ENCODE results near the gene SLC26A8. TPM values are rescaled to one million over a fixed set of nuclear protein-coding genes. Genes with fewer than 3 reads are reported as not detected.

Gene SLC26A8
- total RNA-seq, 6 experiments from 2014 or later: not detected

GRCh38 chr6:35906499-35906846 is 118.0 kb downstream of the SLC26A8 start:
- no peaks in the 10 kb centered on the region; the same call in 1 of the 2 replicates for H3K27me3 Mint-ChIP-seq (ENCODE audit: insufficient read depth)
- H3K27ac Mint-ChIP-seq: no peak overlapping the region
- peaks cover 26% of the 10 kb centered on the region for H3K9me3 Mint-ChIP-seq
- TF ChIP-seq CTCF (IDR thresholded peaks at IDR 0.05): no peak
- no peak overlapping the region; the same call in 1 of the 2 replicates for H3K4me3 Mint-ChIP-seq
- H3K36me3 Mint-ChIP-seq (ENCODE audit: low read depth): peaks cover 43% of the 10 kb centered on the region
- no peak for DNase-seq
- H3K4me1 Mint-ChIP-seq (ENCODE audit: low read depth): peaks cover 23% of the 10 kb centered on the region

- Mint-ChIP-seq H3K4me1 (ENCODE audit: low read depth) (peaks cover 23% of the 10 kb centered on the region), H3K4me3 (no peak overlapping the region; the same call in 1 of the 2 replicates), H3K9me3 (peaks cover 24% of the 10 kb centered on the region), H3K36me3 (ENCODE audit: low read depth) (peaks cover 42% of the 10 kb centered on the region), H3K27ac (0 out of 2 replicates have a peak overlapping the region, but pooled peaks have one; percentile 39), H3K27me3 (ENCODE audit: insufficient read depth) (no peaks in the 10 kb centered on the region; the same call in 1 of the 2 replicates)
- no peak for DNase-seq
- TF ChIP-seq CTCF (IDR thresholded peaks at IDR 0.05): no peak
These were observed 118.5 kb downstream of the SLC26A8 start for GRCh38 chr6:35905841-35906498.

GRCh38 chr6:35905141-35905785 is 119.2 kb downstream of the SLC26A8 start:
- Mint-ChIP-seq H3K27me3 (ENCODE audit: insufficient read depth) (no peaks in the 10 kb centered on the region; the same call in 1 of the 2 replicates), H3K4me1 (ENCODE audit: low read depth) (peaks cover 23% of the 10 kb centered on the region), H3K9me3 (peaks cover 21% of the 10 kb centered on the region), H3K36me3 (ENCODE audit: low read depth) (peaks cover 42% of the 10 kb centered on the region), H3K27ac (peak overlapping the region; percentile 39; the same call in 1 of the 2 replicates), H3K4me3 (no peak overlapping the region)
- DNase-seq: no peak
- no peak for TF ChIP-seq CTCF (IDR thresholded peaks at IDR 0.05)

- no peak for TF ChIP-seq CTCF (IDR thresholded peaks at IDR 0.05)
- Mint-ChIP-seq H3K9me3 (peaks cover 6% of the 10 kb centered on the region), H3K4me3 (no peak overlapping the region), H3K27ac (no peak overlapping the region), H3K27me3 (ENCODE audit: insufficient read depth) (no peaks in the 10 kb centered on the region; the same call in 1 of the 2 replicates), H3K36me3 (ENCODE audit: low read depth) (peaks cover 39% of the 10 kb centered on the region), H3K4me1 (ENCODE audit: low read depth) (peaks cover 23% of the 10 kb centered on the region)
- DNase-seq: no peak
These were observed 120.8 kb downstream of the SLC26A8 start for GRCh38 chr6:35903679-35904078.

- peaks cover 32% of the 10 kb centered on the region for H3K36me3 Mint-ChIP-seq (ENCODE audit: low read depth)
- no peaks in the 10 kb centered on the region for H3K9me3 Mint-ChIP-seq
- no peaks in the 10 kb centered on the region; the same call in 1 of the 2 replicates for H3K27me3 Mint-ChIP-seq (ENCODE audit: insufficient read depth)
- no peak for TF ChIP-seq CTCF (IDR thresholded peaks at IDR 0.05)
- H3K27ac Mint-ChIP-seq: no peak overlapping the region
- no peak for DNase-seq
- H3K4me3 Mint-ChIP-seq: no peak overlapping the region
- peaks cover 11% of the 10 kb centered on the region for H3K4me1 Mint-ChIP-seq (ENCODE audit: low read depth)
These were observed 124.0 kb downstream of the SLC26A8 start for GRCh38 chr6:35900448-35900847.
